ENCODE data around the gene ZDHHC14.

The ZDHHC14 gene

GRCh38 chr6:157517601-157518359 lies 136.8 kb downstream of the ZDHHC14 start:
- no peak for DNase-seq
- Histone ChIP-seq H3K9me2 (replicated peaks; ENCODE audit: insufficient read depth, low read length) (no peaks in the 10 kb centered on the region), H4K20me1 (ENCODE audit: insufficient read depth, low read length) (no peaks in the 10 kb centered on the region), H3K4me3 (ENCODE audit: low read length) (no peak overlapping the region), H3K27ac (ENCODE audit: low read length) (no peak overlapping the region), H3K4me2 (ENCODE audit: low read depth, low read length) (no peak overlapping the region), H3K27me3 (replicated peaks; ENCODE audit: insufficient read depth, low read length) (no peaks in the 10 kb centered on the region), H3K9me3 (replicated peaks; ENCODE audit: insufficient read depth, low read length) (no peaks in the 10 kb centered on the region), H3F3A (ENCODE audit: insufficient read depth, low read length) (no peaks in the 10 kb centered on the region), H3K4me1 (ENCODE audit: low read length) (no peaks in the 10 kb centered on the region), H3K36me3 (replicated peaks; ENCODE audit: insufficient read depth, low read length) (no peaks in the 10 kb centered on the region), H2AFZ (ENCODE audit: low read length) (no peak overlapping the region), H3K79me2 (ENCODE audit: low read length) (no peaks in the 10 kb centered on the region), H3K9ac (ENCODE audit: low read length) (no peak overlapping the region)
- TF ChIP-seq EZH2 (optimal IDR thresholded peaks at IDR 0.05; ENCODE audit: low read depth, low read length) = no peak
- no peak for TF ChIP-seq EZH2phosphoT487 (IDR thresholded peaks at IDR 0.05; ENCODE audit: low read length)
- no peak for TF ChIP-seq CTCF (IDR thresholded peaks at IDR 0.05; ENCODE audit: low read length)

GRCh38 chr6:157518397-157519250 lies 137.6 kb downstream of the ZDHHC14 start:
- Histone ChIP-seq H3K9me3 (replicated peaks; ENCODE audit: insufficient read depth, low read length) (no peaks in the 10 kb centered on the region), H3K4me3 (ENCODE audit: low read length) (no peak overlapping the region), H3K36me3 (replicated peaks; ENCODE audit: insufficient read depth, low read length) (no peaks in the 10 kb centered on the region), H2AFZ (ENCODE audit: low read length) (no peak overlapping the region), H3K9ac (ENCODE audit: low read length) (no peak overlapping the region), H3F3A (ENCODE audit: insufficient read depth, low read length) (no peaks in the 10 kb centered on the region), H3K27me3 (replicated peaks; ENCODE audit: insufficient read depth, low read length) (no peaks in the 10 kb centered on the region), H3K79me2 (ENCODE audit: low read length) (no peaks in the 10 kb centered on the region), H3K4me1 (ENCODE audit: low read length) (no peaks in the 10 kb centered on the region), H4K20me1 (ENCODE audit: insufficient read depth, low read length) (no peaks in the 10 kb centered on the region), H3K4me2 (ENCODE audit: low read depth, low read length) (no peak overlapping the region), H3K9me2 (replicated peaks; ENCODE audit: insufficient read depth, low read length) (no peaks in the 10 kb centered on the region), H3K27ac (ENCODE audit: low read length) (no peak overlapping the region)
- DNase-seq = no peak
- TF ChIP-seq EZH2phosphoT487 (IDR thresholded peaks at IDR 0.05; ENCODE audit: low read length) (no peak), EZH2 (optimal IDR thresholded peaks at IDR 0.05; ENCODE audit: low read depth, low read length) (no peak), CTCF (IDR thresholded peaks at IDR 0.05; ENCODE audit: low read length) (no peak)

- Histone ChIP-seq H2AFZ (ENCODE audit: low read length) (no peak overlapping the region), H3K4me1 (ENCODE audit: low read length) (no peaks in the 10 kb centered on the region), H3K9me2 (replicated peaks; ENCODE audit: insufficient read depth, low read length) (no peaks in the 10 kb centered on the region), H3K79me2 (ENCODE audit: low read length) (no peaks in the 10 kb centered on the region), H3K4me2 (ENCODE audit: low read depth, low read length) (no peak overlapping the region), H3K4me3 (ENCODE audit: low read length) (no peak overlapping the region), H4K20me1 (ENCODE audit: insufficient read depth, low read length) (no peaks in the 10 kb centered on the region), H3K27ac (ENCODE audit: low read length) (no peak overlapping the region), H3K27me3 (replicated peaks; ENCODE audit: insufficient read depth, low read length) (no peaks in the 10 kb centered on the region), H3K9me3 (replicated peaks; ENCODE audit: insufficient read depth, low read length) (no peaks in the 10 kb centered on the region), H3K9ac (ENCODE audit: low read length) (no peak overlapping the region), H3K36me3 (replicated peaks; ENCODE audit: insufficient read depth, low read length) (no peaks in the 10 kb centered on the region), H3F3A (ENCODE audit: insufficient read depth, low read length) (no peaks in the 10 kb centered on the region)
- no peak for DNase-seq
- TF ChIP-seq EZH2phosphoT487 (IDR thresholded peaks at IDR 0.05; ENCODE audit: low read length) (no peak), EZH2 (optimal IDR thresholded peaks at IDR 0.05; ENCODE audit: low read depth, low read length) (no peak), CTCF (IDR thresholded peaks at IDR 0.05; ENCODE audit: low read length) (no peak)
These were observed 138.5 kb downstream of the ZDHHC14 start for GRCh38 chr6:157519255-157520116.
